NB4 (cell line): Measurements from ENCODE around the gene ZNF202.

Experiments used
- DNase-seq: peaks from one replicate; pipeline ENCODE4 v3.0.0; 2010; ENCODE audit warnings: low read depth
- H3K4me3 ChIP-seq: one replicate; pipeline ENCODE4 v1.5.1; 2011; ENCODE audit warnings: mild to moderate bottlenecking, low read depth, low read length, moderate library complexity
- MYC ChIP-seq: IDR thresholded peaks from 2 replicates; pipeline ENCODE4 v1.6.1; 2011; ENCODE audit warnings: low read depth, low read length
- POLR2A ChIP-seq: IDR thresholded peaks from 2 replicates; pipeline ENCODE4 v1.6.1; 2011; ENCODE audit warnings: mild to moderate bottlenecking; ENCODE audit not compliant: insufficient read length; ENCODE audit errors: extremely low read depth
- TF ChIP-seq, protein P1 (sequence below): IDR thresholded peaks from one replicate; pipeline ENCODE4 v1.5.1; 2012; ENCODE audit warnings: low read depth, low read length
- TF ChIP-seq, protein P2 (sequence below): IDR thresholded peaks from 2 replicates; pipeline ENCODE4 v1.6.1; 2011; ENCODE audit warnings: low read depth, low read length

The ZNF202 gene

DNA sequence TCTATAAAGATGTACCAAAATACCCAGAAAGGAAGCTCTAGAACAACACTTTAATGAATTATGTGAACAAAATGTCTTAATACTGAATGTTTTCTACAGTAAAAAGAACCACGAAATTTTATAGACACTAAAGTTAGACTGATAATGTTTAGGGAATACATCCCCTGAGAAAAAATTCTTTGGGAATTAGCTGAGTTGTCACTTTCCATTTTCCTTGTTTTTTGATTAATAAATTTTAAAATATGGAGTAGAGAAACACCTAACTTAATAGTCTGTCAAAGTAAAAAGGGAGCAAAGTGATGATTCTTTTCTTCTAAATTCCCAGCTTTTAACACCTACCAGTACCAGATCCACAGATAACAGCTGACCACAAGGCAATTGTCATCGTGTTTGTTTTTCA, 64.0 kb downstream of the ZNF202 start:
- TF ChIP-seq, protein P1, sequence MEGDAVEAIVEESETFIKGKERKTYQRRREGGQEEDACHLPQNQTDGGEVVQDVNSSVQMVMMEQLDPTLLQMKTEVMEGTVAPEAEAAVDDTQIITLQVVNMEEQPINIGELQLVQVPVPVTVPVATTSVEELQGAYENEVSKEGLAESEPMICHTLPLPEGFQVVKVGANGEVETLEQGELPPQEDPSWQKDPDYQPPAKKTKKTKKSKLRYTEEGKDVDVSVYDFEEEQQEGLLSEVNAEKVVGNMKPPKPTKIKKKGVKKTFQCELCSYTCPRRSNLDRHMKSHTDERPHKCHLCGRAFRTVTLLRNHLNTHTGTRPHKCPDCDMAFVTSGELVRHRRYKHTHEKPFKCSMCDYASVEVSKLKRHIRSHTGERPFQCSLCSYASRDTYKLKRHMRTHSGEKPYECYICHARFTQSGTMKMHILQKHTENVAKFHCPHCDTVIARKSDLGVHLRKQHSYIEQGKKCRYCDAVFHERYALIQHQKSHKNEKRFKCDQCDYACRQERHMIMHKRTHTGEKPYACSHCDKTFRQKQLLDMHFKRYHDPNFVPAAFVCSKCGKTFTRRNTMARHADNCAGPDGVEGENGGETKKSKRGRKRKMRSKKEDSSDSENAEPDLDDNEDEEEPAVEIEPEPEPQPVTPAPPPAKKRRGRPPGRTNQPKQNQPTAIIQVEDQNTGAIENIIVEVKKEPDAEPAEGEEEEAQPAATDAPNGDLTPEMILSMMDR, result no peak
- TF ChIP-seq MYC, result no peak
- TF ChIP-seq POLR2A, result no peak
- TF ChIP-seq, protein P2, sequence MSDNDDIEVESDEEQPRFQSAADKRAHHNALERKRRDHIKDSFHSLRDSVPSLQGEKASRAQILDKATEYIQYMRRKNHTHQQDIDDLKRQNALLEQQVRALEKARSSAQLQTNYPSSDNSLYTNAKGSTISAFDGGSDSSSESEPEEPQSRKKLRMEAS, result no peak
- H3K4me3 ChIP-seq, result no peak overlapping the region

DNA sequence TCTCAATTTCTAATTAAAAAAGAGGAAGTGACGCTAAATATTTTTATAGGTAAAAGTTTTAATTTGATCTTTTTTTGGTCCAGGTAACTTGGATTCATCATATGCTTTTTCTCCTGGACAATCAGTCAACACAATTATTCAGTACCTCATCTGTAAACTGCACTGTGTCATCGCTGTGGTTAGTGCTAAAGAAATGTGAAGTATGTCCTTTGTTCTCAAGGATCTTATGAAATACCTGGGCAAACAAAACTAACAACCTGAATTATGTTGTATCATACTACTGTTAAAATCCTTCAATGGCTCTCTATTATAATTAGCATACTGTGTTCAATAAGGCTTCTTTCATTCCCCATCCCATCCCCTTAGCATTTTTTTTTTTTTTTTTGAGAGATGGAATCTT, 67.2 kb downstream of the ZNF202 start:
- TF ChIP-seq, protein P1, result no peak
- TF ChIP-seq, protein P2, result no peak
- no peak for TF ChIP-seq POLR2A
- TF ChIP-seq MYC, result no peak
- no peak for DNase-seq
- H3K4me3 ChIP-seq, result no peak overlapping the region

More for the DNA sequence above, 64.0 kb downstream of the ZNF202 start:
- DNase-seq, result no peak
